ENCODE measurements around the gene RXYLT1.
A peak's percentile ranks its signal among the peaks of the same experiment; 100 is the strongest.
"Not testable (repeated sequence)": the region's sequence is repeated elsewhere in the genome, so short reads cannot be mapped to it uniquely, and the experiment has no call there.

Gene RXYLT1

GRCh38 chr12:63779498-63780481 is at the start of gene RXYLT1:
RXYLT1 (plus strand) TSS chr12:63779909; CDS start chr12:63779961, 52 bp downstream.
- DNase-seq (ENCODE audit: low read depth in 2 of 2) = peak; percentile 76

- DNase-seq (ENCODE audit: low read depth in 2 of 2) = not testable (repeated sequence)
Measured at GRCh38 chr12:63732779-63733178, 46.9 kb upstream of the RXYLT1 start.

- not testable (repeated sequence) for DNase-seq (ENCODE audit: low read depth in 2 of 2)
Measured at GRCh38 chr12:63733585-63733984, 46.1 kb upstream of the RXYLT1 start.

GRCh38 chr12:63740551-63740950 is 39.2 kb upstream of the RXYLT1 start:
- not testable (repeated sequence) for DNase-seq (ENCODE audit: low read depth in 2 of 2)

GRCh38 chr12:63741431-63741830 is 38.3 kb upstream of the RXYLT1 start:
- not testable (repeated sequence) for DNase-seq (ENCODE audit: low read depth in 2 of 2)

- DNase-seq (ENCODE audit: low read depth in 2 of 2) = not testable (repeated sequence)
Measured at GRCh38 chr12:63744110-63744509, 35.6 kb upstream of the RXYLT1 start.

- DNase-seq (ENCODE audit: low read depth in 2 of 2) = not testable (repeated sequence)
Measured at GRCh38 chr12:63746470-63746869, 33.2 kb upstream of the RXYLT1 start.

- DNase-seq (ENCODE audit: low read depth in 2 of 2) = not testable (repeated sequence)
Measured at GRCh38 chr12:63747136-63747535, 32.6 kb upstream of the RXYLT1 start.

- DNase-seq (ENCODE audit: low read depth in 2 of 2) = no peak
Measured at GRCh38 chr12:63747553-63747952, 32.2 kb upstream of the RXYLT1 start.

GRCh38 chr12:63752283-63752682 is 27.4 kb upstream of the RXYLT1 start:
- no peak for DNase-seq (ENCODE audit: low read depth in 2 of 2)

GRCh38 chr12:63752841-63753240 is 26.9 kb upstream of the RXYLT1 start:
- DNase-seq (ENCODE audit: low read depth in 2 of 2) = no peak

GRCh38 chr12:63753743-63754142 is 26.0 kb upstream of the RXYLT1 start:
- no peak for DNase-seq (ENCODE audit: low read depth in 2 of 2)

- DNase-seq (ENCODE audit: low read depth in 2 of 2) = no peak
Measured at GRCh38 chr12:63764481-63764880, 15.2 kb upstream of the RXYLT1 start.

GRCh38 chr12:63766498-63766897 is 13.2 kb upstream of the RXYLT1 start:
- DNase-seq (ENCODE audit: low read depth in 2 of 2) = no peak

- DNase-seq (ENCODE audit: low read depth in 2 of 2) = no peak
Measured at GRCh38 chr12:63770375-63770774, 9.3 kb upstream of the RXYLT1 start.

GRCh38 chr12:63777340-63777739 is 2.4 kb upstream of the RXYLT1 start:
- no peak for DNase-seq (ENCODE audit: low read depth in 2 of 2)

GRCh38 chr12:63782466-63782865 is 2.8 kb downstream of the RXYLT1 start:
- no peak for DNase-seq (ENCODE audit: low read depth in 2 of 2)

- no peak for DNase-seq (ENCODE audit: low read depth in 2 of 2)
Measured at GRCh38 chr12:63787306-63787705, 7.6 kb downstream of the RXYLT1 start.

GRCh38 chr12:63790608-63790945 is 10.9 kb downstream of the RXYLT1 start:
- no peak for DNase-seq (ENCODE audit: low read depth in 2 of 2)

GRCh38 chr12:63792338-63792737 is 12.6 kb downstream of the RXYLT1 start:
- no peak for DNase-seq (ENCODE audit: low read depth in 2 of 2)

GRCh38 chr12:63795032-63795687 is 15.5 kb downstream of the RXYLT1 start:
- DNase-seq (ENCODE audit: low read depth in 2 of 2) = no peak

- DNase-seq (ENCODE audit: low read depth in 2 of 2) = no peak
Measured at GRCh38 chr12:63795944-63796343, 16.2 kb downstream of the RXYLT1 start.

Measured in stimulated activated CD8-positive, alpha-beta memory T cell treated with anti-CD3 and anti-CD28 coated beads, Interleukin-2, amount 100 ng/mL, for 48 hours (primary cell).